HG03095 (cell line): ENCODE data around the gene ATP1B1.
A peak's percentile ranks its signal among the peaks of the same experiment; 100 is the strongest.
"Not testable (repeated sequence)": the region's sequence is repeated elsewhere in the genome, so short reads cannot be mapped to it uniquely, and the experiment has no call there.

Experiments
- ATAC-seq: cut with Tn5 transposase; IDR thresholded peaks from one replicate; pipeline ENCODE4 v1.9.1; 2021; ENCODE audit warnings: moderate library complexity; ENCODE audit not compliant: unreplicated experiment

The ATP1B1 gene

DNA sequence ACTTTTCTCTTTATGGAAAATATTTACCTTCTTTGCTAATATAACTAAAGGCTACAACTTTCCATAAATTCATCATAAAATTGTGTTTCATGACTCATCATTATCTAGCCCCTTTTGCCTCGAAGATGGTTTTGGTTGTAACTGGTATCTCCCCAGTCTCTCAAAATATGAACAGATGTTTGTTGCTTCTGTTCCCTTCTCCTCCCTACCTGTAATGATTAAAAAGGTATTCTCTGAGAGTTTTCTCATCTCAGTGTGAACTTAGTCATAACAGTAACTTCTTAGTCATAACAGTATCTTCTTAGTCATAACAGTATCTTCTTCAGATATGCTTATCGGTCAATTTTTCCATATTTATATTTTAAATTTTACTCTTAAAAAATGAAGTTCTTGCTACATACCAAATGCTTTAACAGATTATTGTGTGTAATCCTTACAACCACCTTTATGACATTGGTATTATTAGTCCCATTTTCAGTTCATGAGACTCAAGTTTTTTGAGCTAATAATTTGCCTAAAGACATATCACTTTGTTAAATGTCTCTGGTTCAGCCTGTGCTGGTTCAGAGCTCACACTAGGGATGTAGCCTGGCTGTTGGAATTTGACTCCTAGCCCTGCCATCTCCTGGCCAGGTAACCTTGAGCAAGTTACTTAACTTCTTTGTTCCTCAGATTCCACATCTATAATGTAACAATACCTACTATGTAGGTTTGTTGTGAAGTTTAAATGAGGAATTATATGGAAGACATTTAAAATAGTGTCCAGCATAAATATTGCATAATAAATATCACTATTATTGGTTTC, 32.6 kb downstream of the ATP1B1 start:
- ATAC-seq, result peak; percentile 96

DNA sequence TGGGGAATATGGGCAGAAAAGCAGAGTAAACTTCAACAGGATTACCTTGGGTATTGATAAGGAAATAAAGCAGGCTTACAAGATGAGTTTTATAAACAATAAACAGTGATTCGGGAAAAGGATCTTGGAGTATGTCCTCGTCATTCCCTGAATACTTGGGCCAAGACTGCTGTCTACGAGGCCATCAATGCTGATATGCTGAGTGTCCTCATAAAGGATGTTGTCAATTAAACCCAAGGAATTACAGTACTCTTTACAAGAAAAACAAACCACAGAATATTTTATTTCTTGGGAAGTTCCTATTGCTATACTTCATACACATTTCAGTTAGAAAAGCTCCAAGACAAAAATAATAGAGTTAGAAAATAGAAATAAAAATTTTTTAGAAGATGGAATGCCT, 34.9 kb downstream of the ATP1B1 start:
- ATAC-seq, result no peak

DNA sequence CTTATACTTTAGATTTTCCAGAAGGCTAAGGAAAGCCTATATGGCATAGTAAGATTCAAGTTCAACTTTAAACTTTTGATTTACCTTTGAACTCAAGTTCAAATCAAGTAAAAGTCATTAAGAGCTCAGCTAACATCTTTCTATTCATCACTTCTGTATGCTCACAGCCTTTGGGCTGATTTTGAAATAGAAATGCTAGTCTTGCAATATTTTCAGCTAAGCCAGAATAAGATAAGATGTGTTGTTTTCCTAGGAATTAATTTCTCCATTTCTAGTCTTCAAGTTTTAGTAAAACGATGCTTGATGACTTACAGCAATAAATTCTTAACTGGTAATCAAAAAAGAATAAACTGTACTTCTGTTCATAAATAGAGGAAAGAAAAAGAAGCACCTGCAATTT, 35.6 kb downstream of the ATP1B1 start:
- no peak for ATAC-seq

DNA sequence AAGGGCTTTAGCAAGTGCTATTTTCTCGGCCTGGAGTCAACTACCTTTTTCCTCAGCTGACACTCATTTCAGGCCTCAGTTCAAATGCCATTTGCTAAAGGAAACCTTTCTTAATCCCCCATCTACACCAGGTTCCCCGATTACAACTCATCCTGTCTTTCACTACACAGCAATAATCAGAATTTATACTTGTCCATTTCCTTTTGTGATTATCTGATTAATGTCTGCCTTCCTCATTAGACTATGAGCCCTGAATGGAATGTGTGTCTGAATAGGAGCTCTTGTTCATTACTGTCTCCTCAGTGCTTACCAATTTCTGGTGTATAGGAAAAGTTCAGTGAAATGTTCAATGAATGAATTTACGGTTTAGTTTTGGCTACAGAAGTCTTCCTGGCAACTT, 36.9 kb downstream of the ATP1B1 start:
- no peak for ATAC-seq

DNA sequence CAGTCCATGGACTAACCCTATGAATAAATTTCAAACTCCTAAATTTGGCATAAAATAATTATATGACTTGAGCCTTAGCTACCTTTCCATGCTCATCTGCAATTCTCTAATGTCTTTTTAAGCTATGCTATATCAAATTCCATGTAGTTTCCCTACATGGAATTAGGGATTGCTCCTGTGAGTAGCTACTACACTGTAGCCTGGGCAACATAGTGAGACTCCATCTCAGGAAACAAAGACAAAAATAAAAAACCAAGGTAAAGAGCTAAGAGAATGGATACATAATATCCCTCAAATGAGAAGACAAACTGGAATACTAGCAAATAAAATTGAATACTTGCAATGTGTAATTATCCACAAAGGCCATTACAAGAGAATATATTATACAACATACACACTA, 37.5 kb downstream of the ATP1B1 start:
- no peak for ATAC-seq

DNA sequence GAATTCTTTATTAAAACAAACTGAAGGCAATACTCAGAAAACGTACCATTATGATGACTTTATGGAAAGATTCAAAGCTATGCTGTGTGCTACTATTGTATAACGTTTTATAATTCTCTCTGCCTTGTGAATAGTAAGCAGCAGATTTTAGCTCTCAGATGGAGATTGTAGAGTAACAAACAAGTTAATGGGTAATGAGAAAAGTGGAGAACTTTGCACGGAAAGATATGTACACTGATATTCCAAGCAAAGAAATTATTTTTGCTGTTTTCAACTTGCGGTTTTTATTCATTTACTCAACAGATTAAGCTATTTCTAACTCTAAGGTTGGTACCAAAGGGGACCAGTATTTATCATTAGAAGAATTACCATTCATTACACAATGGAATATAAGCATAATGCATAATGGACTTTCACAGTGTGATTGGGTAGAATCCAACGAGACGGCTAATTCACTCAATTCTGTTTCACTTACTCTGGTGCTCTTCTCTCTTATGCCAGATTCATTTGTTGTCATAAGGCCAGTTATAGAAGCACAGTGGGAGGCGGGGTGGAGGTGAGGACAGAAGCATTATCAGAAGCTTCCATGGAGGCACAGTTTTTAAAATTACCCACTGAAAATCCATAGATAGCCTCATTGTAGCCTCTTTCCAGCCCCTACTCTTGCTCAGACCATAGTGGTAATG, 38.6 kb downstream of the ATP1B1 start:
- ATAC-seq, result no peak

DNA sequence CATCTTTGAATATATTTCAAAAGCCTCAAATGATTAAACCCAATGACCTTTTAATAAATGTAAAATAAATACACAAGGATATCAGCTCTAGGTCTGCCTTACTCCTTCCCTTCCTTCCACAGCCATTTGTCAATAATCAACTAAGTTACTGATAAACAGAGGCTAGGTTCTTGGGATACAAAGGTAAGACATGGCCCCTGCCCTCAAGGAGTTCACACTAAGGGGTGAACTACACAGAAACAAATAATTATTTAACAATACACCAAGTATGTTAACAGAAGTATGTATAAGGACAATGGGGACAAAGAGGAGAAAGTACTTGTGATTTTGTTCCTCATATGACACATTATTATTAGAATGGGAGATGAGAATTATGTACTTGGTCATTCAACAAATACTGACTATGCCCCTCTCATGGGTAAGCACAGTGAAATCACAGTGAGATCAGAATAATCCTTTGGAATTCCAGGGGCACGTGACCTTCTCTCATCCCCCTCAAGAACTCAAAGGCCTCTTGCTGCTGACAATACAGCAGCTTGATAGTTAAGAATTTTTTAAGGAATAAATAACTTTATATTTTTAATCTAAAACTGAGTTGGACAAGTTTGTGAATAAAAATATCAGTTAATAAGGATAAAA, 40.2 kb downstream of the ATP1B1 start:
- ATAC-seq, result no peak

DNA sequence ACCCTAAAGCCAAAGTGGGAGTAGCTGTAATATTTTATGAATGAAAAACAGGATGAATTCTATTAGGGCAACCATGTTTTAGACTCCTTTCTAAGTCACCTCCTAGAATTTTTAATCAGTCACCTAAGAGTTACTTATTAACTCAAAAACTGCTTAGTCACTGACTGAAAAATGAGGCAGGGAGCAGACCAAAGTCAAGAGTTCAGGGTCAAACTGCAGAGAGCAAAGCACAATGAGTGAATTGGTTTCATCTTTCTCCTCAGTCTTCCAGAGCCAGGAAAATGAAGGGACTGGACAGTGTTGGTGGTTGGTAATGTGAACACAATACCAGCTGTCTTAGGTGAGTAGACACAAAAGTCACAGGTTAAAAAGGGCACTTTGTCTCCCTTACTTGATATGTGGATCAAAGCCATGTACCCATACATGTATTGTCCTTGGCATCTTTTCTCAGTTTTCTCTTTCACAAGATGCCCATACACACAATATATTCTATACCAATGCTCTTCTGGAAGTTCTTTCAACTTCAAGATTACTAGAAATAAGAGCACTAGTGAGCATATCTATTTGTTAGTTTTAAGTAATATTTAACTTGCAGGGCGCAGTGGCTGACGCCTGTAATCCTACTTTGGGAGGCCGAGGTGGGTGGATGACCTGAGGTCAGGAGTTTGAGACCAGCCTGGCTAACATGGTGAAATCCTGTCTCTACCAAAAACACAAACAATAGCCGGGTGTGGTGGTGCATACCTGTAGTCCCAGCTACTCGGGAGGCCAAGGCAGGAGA, 42.2 kb downstream of the ATP1B1 start:
- ATAC-seq, result peak; percentile 55

DNA sequence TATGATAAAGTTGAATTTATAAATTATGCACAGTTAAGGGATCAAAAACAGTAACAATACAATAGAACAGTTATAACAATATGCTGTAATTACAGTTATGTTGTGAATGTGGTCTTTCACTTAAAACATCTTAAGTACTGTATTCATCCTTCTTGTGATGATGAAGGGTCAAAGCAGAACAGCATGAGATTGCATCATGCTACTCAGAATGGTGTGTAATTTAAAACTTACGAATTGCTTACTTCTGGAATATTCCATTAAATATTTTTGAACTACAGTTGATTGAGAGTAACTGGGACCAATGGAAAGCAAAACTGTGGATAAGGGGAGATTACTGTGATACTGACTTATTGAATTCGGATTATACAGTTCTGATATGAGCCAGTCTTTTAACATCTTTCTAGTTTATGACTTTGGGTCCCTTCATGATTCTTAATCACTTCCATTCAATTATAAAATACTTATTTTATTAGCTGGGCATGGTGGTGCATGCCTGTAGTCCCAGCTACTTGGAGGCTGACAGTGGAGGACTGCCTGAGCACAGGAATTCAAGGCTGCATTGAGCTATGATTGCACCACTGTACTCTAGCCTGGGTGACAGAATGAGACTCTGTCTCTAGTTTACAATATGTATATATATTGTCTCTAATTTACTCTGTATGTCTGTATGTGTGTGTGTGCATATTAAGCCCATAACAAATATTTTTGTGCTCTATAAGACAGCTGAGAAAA, 43.2 kb downstream of the ATP1B1 start:
- ATAC-seq, result no peak

DNA sequence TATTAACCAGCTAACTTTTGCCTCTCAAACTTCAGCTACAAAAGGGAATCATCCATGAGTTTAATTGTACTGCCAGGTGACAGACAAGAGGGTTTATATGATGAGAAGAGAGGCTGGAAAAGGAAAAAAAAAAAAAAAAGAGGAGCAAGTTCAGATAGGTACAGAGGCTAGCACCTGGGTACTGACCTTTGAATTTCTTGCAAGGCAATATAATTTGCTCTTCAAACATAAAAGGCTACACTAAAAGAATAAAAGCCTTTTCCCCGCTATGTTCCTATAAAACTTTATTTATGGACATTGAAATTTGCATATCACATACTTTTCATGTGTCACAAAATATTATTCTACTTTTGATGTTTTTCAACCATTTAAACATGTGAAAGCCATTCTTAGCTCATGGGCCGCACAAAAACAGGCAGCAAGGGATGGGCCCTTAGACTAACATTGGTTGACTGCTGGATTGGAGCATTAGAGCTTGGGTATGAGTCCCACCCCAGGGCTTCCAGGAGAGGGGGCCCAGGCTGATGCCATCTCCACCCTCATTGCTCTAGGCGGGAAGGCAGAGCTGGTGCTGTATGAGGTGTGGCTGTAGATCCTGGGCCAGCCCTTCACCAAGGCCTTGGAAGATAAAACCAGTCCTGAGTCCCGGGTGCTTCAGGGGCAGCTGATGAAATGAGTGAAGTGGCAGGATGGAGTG, 44.3 kb downstream of the ATP1B1 start:
- ATAC-seq, result no peak

DNA sequence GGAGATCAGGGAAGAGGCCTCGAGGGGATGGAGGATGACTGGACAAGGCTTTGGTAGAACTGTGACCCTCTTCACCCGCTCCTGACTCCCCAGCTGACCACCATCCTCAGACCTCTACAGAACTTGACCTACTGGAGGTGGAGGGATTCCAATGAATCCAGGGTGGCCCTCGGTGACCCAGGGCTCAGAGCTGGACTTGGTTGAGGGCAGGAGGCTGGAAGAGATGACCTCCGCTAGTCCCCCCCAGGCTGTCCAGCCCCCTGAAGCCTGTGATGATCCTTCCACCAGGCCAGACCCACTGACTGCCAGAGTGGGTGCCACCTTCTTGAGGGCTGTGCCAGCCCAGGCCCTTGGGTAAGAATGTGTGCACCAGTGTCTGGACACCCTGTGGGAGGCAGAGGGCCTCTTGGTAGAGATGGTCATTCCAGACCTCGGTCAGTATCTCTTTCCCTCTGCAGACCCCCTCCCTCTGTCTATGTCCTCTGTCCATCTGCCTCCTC, 44.9 kb downstream of the ATP1B1 start:
- ATAC-seq, result no peak

DNA sequence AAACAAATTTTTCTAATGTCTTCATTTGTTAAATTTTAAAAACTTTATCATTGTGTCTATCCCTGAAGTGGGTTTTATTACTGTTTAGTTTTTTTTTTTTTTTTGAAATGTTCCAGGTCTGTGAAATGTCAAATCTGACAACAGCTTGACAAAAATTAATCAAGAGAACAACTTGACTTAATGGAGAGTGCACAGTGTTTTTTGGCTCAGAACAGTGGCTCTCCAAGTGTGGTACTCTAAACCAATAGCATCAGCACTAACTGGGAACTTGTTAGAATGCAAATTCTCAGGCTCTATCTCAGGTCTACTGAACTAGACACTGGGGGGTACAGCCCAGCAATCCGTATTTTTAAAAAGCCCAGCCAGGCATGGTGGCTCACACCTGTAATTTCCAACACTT, 49.2 kb downstream of the ATP1B1 start:
- no peak for ATAC-seq

DNA sequence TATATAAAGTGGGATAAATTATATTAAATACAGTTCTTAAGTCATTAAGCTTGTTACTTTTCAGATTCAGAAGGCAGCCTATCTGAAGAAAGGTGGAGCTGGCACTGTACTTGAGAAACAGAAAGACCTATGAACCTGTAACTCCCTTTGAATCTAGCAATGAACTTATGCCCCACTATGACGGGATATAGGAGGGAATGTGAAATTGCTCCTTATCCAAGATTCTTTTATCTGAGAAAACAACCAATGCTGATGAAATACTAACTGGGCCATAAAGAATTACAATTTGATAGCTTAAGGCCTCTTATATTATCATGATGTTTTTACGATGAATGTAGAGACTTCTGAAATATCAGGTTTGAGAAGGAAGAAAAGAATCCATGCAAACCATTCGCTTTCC, 50.1 kb downstream of the ATP1B1 start:
- ATAC-seq, result no peak

DNA sequence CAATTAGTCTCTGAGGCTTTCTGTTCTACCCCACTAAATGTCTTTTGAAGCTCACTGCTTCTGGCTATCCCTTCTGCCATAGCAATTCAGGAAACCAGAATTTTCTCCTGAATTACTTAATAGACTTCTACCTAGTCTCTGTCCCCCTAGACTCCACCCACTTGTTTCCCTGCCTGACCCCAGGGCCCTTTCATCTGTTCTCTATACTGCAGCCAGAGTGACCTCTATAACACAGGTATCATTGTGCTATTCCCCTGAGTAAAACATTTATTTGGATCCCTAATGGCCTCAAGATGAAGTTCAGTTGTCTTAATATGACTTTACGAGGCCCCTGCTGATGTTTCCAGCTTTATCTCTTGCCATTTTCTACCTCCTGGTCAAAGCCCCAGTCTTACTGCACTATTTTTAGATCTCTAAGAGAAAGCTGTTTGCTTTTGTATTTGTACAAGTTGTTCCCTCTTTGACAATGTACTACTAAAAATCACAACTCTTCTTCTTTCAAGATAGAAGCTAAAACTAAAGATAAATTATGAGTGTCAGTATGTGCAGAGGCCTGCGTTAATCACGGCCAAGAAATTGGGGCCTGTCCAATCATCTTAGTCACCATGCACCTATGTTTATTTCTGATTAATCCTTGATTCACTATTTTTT, 54.5 kb downstream of the ATP1B1 start:
- ATAC-seq, result no peak

DNA sequence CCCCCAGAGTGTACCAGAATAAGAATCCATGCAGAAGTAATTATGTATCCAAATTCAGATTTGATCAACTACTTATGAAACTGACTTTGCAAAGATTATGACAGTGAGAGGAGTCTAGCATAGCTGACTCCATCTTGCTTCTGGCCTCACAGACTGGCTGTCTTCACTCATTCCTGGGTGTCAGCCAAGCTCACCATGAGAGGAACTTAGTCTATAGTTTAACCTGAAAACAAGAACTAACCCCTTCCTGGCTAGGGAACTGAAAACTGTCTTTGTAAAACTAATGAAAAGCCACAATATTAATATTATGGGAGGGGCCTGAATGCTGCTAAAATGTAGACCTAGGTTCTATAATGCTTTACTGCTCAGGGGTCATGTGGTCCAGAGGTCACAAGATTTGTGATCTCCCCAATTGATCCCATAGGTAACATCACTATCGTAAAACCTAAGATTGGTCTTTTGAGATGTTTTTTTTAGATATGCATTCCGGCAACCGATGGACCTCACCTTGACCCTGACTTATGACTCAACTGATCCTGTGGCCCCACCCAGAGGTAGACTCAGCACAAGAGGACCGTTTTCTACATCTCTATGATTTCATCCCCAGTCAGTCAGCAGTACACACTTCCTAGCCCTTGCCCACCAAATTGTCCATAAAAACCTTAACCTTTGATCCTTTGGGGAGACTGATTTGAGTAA, 55.2 kb downstream of the ATP1B1 start:
- peak; percentile 80 for ATAC-seq

DNA sequence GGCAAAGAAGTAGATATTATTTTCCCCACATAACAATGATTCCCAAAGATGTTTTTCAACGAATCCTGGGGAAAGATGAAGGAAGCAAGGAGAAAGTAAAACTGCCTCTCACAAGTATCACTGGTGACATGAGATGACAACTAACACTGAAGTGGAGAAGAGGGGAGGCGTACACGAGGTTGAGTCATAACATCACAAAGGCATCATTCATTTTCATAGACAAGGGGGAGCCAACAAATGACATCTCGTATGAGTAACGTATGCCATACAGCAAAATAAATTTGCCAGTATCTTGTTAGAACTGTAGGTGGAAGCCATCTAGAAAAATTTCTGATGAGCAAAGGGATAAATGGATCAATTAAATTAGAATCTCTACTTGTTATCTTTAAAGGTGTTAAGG, 56.6 kb downstream of the ATP1B1 start:
- no peak for ATAC-seq

DNA sequence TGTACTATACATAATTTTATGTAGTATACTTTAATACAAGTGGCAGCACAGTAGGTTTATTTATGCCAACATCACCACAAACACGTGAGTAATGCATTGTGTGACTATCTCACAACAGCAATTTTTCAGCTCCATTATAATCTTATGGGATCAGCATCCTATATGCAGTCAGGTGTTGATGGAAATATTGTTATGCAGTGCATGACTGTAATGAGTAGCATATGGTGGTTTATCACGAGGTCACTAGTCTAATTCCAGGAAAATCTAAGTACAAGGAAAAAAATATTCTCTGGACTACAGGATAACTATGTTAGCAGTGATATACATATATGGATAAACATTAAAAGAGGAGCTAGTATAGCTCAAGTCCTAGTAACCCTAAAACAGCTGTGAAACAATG, 69.0 kb downstream of the ATP1B1 start:
- no peak for ATAC-seq

DNA sequence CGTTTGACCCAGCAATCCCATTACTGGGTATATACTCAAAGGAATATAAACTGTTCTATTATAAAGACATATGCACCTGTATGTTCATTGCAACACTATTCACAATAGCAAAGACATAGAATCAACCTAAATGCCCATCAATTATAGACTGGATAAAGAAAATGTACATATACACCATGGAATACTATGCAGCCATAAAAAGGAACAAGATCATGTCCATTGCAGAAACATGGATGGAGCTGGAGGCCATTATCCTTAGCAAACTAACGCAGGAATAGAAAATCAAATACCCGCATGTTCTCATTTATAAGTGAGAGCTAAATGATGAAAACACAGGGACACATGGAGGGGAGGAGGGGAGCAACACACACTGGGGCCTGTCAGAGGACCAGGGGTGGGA, 72.9 kb downstream of the ATP1B1 start:
- not testable (repeated sequence) for ATAC-seq

DNA sequence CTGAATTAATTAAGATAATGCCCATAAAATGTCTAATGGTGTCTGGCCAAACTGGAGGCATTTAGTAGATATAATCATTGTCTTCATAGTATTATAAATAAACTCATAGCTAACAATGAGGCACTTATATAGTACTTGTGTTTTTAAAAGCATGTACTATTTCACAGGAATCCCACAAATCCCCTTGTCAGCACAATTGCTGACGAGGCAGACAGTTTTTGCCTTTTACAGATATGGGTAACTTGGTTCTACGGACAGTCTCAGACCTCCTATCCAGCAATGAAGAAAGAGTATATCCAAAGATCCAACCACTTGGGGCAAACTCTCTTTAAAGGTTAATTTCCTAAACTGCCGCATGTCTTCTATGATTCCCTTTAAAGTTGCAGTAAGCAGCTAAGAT, 73.7 kb downstream of the ATP1B1 start:
- ATAC-seq, result no peak
